GM18499 (cell line): ENCODE results near the gene CCDC87.
"Not testable (repeated sequence)": the region's sequence is repeated elsewhere in the genome, so short reads cannot be mapped to it uniquely, and the experiment has no call there.

Experiments used
- ATAC-seq: cut with Tn5 transposase; IDR thresholded peaks from one replicate; pipeline ENCODE4 v1.9.1; 2021; ENCODE audit warnings: moderate number of reproducible peaks; ENCODE audit not compliant: insufficient read depth, unreplicated experiment

CCDC87 gene

GRCh38 chr11:66585447-66585846, 7.4 kb downstream of the CCDC87 start:
- ATAC-seq = not testable (repeated sequence)

GRCh38 chr11:66582565-66583147, 10.2 kb downstream of the CCDC87 start:
- ATAC-seq = not testable (repeated sequence)

GRCh38 chr11:66581261-66581660, 11.6 kb downstream of the CCDC87 start:
- no peak for ATAC-seq

GRCh38 chr11:66580803-66581202, 12.1 kb downstream of the CCDC87 start:
- no peak for ATAC-seq

GRCh38 chr11:66579017-66579606, 13.8 kb downstream of the CCDC87 start:
- ATAC-seq = no peak

- ATAC-seq = no peak
These were observed 22.0 kb downstream of the CCDC87 start for GRCh38 chr11:66570850-66571180.

- no peak for ATAC-seq
These were observed 22.6 kb downstream of the CCDC87 start for GRCh38 chr11:66570079-66570849.

- ATAC-seq = no peak
These were observed 23.8 kb downstream of the CCDC87 start for GRCh38 chr11:66569076-66569475.

GRCh38 chr11:66568124-66568916, 24.5 kb downstream of the CCDC87 start, which contains the start of gene CTSF:
Gene CTSF (minus strand): TSS chr11:66568606. CDS start chr11:66568486, 120 bp downstream.
- ATAC-seq = no peak

- ATAC-seq = no peak
These were observed 25.1 kb downstream of the CCDC87 start for GRCh38 chr11:66567787-66568123.

- no peak for ATAC-seq
These were observed 26.6 kb downstream of the CCDC87 start for GRCh38 chr11:66566221-66566620.

GRCh38 chr11:66564984-66565383, 27.9 kb downstream of the CCDC87 start:
- ATAC-seq = no peak

- no peak for ATAC-seq
These were observed 28.3 kb downstream of the CCDC87 start for GRCh38 chr11:66564538-66564937.

GRCh38 chr11:66563832-66564231, 29.0 kb downstream of the CCDC87 start:
- ATAC-seq = no peak

- no peak for ATAC-seq
These were observed 29.8 kb downstream of the CCDC87 start for GRCh38 chr11:66562907-66563583.

GRCh38 chr11:66562275-66562674, 30.6 kb downstream of the CCDC87 start:
- no peak for ATAC-seq

GRCh38 chr11:66561975-66562248, 31.0 kb downstream of the CCDC87 start:
- ATAC-seq = no peak

- no peak for ATAC-seq
These were observed 31.5 kb downstream of the CCDC87 start for GRCh38 chr11:66561178-66561974.

GRCh38 chr11:66559866-66560676, 32.8 kb downstream of the CCDC87 start:
- ATAC-seq = no peak
